CD4-positive, alpha-beta T cell treated with Interleukin-1 beta for 1 hour (primary cell): ENCODE measurements around the gene SORL1.

Experiments used
- DNase-seq, 2 donors: peaks; one replicate each; pipeline ENCODE4 v3.0.0-alpha.2; 2020 to 2022

Gene SORL1

GRCh38 chr11:121665206-121665838, 213.2 kb downstream of the SORL1 start:
- no peak for DNase-seq

- no peak for DNase-seq
Measured at GRCh38 chr11:121667836-121668235, 215.7 kb downstream of the SORL1 start.

- DNase-seq, result no peak
Measured at GRCh38 chr11:121669422-121669821, 217.3 kb downstream of the SORL1 start.

- no peak for DNase-seq
Measured at GRCh38 chr11:121670266-121670665, 218.2 kb downstream of the SORL1 start.

GRCh38 chr11:121670805-121671282, 218.7 kb downstream of the SORL1 start:
- no peak for DNase-seq

GRCh38 chr11:121671283-121672168, 219.4 kb downstream of the SORL1 start:
- DNase-seq, result no peak

- DNase-seq, result no peak
Measured at GRCh38 chr11:121672630-121673487, 220.7 kb downstream of the SORL1 start.

GRCh38 chr11:121681550-121682268, 229.6 kb downstream of the SORL1 start:
- no peak for DNase-seq
